GM20000 (cell line): Measurements from ENCODE around the gene LACTB.
"Not testable (repeated sequence)": the region's sequence is repeated elsewhere in the genome, so short reads cannot be mapped to it uniquely, and the experiment has no call there.

Experiments
- DNase-seq: peaks from one replicate; pipeline ENCODE4 v3.0.0; 2012; ENCODE audit warnings: low spot score
- CTCF ChIP-seq: IDR thresholded peaks from 2 replicates; pipeline ENCODE4 v1.5.1; 2012; ENCODE audit warnings: mild to moderate bottlenecking, control low read depth; ENCODE audit errors: extremely low read depth, missing control alignments

LACTB gene

GRCh38 chr15:63104727-63105126 is 16.9 kb upstream of the LACTB start:
- no peak for TF ChIP-seq CTCF
- no peak for DNase-seq

- DNase-seq = not testable (repeated sequence)
Measured at GRCh38 chr15:63105354-63105753, 16.3 kb upstream of the LACTB start.

GRCh38 chr15:63107895-63108546 is 13.6 kb upstream of the LACTB start:
- no peak for DNase-seq
- no peak for TF ChIP-seq CTCF

- TF ChIP-seq CTCF = no peak
- DNase-seq = no peak
Measured at GRCh38 chr15:63109498-63109897, 12.2 kb upstream of the LACTB start.

- DNase-seq = no peak
- no peak for TF ChIP-seq CTCF
Measured at GRCh38 chr15:63109920-63110319, 11.7 kb upstream of the LACTB start.

- no peak for DNase-seq
- no peak for TF ChIP-seq CTCF
Measured at GRCh38 chr15:63110428-63111026, 11.1 kb upstream of the LACTB start.

GRCh38 chr15:63111481-63111880 is 10.2 kb upstream of the LACTB start:
- no peak for DNase-seq
- TF ChIP-seq CTCF = no peak

- no peak for DNase-seq
- TF ChIP-seq CTCF = no peak
Measured at GRCh38 chr15:63112871-63113270, 8.8 kb upstream of the LACTB start.
